SK-MEL-5 (cell line): ENCODE measurements around the gene AMN. TPM values are rescaled to one million over a fixed set of nuclear protein-coding genes. Genes with fewer than 3 reads are reported as not detected.

Experiments used
- DNase-seq: peaks from one replicate; pipeline ENCODE4 v3.0.0-alpha.2; 2016; ENCODE audit warnings: low read depth, low spot score
- in situ Hi-C: cut with HindIII; loops from 2 replicates; pipeline ENCODE4 v1.10.0; 2016; ENCODE audit warnings: low sequenced_read_pairs, high pct_unique_total_duplicates, low pct_unique_long_range_greater_than_20kb
- total RNA-seq: library from RNA; depleted of rRNA; stranded (reverse); fragments of >200 nt; shearing (Covaris generic); gene quantifications from 2 replicates; pipeline ENCODE4 v1.2.3, GENCODE V29; 2014

Gene AMN
- total RNA-seq, 1 experiment from 2014 or later: not detected

DNA sequence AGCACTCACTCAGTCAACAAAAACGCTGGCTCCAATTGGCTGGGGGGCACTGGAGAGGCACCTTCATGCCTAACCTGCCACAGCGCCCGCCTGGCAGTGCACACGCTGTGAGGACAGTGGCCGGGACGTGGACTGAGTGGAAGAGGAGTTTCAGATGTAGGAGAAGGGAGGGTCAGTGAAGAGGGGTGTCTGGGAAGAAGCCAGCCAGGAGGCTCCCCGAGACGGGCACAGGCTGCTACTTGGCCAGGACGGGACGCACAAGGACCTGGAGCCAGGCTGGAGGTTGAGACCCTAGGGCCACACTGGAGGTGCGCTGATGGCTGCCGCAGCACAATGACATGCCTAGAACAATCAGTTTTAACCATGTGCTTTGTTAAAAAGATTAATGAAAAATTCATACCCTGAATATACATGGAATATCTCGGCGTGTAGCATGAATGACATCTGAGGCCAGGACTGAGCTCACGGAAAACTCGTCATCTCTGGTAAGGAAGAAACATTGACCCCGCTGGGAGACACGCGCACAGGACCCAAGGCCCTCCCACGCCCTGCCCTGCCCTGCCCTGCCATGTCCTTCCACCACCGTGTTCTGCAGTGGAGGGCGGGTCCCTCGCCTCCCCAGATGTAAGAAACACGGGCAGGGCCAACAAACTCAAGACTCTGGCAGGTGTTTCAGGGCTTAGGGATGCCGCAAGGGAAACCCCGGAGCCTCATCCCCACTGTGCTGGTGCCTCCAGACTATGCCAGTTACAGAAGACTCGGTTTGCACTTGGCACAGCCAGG is 25.0 kb downstream of the AMN start:
- DNase-seq: no peak
- in situ Hi-C loops: no loop called here

- DNase-seq: no peak
- in situ Hi-C loops: no loop called here
Observed at GRCh38 chr14:102948698-102949061, 26.2 kb downstream of the AMN start.

DNA sequence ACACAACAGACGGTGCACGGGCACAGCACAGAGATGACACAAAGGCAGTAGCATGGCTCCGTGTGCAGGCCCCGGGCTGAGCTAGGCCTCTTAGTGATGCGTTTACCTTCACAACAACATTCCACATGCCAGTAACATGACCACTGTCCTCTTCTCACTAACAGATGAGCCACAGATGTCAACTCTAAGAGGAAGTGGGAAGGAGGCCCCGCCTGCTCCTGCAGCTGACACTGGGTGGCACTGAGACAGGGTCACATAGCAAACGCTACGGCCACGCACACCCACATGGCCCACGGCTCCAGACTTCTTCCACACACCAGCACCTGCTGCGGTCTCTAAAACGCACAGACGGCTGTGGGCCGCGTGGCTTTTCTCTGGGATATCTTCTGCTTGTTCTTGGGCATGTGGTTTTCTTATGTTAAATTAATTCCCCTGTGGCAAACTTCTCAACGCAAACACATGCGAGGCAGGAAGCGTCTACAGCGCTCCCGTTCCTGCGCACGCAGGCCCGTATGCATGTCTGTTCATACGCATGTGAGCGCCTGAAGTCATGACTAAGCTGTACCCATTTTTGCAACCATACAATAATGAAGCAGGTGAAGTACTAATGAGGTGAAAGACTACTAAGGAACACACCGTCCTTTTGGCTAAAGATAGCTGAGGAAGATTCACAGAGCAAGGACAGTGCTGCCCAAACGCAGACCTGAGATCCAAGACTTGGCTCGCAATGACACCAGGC is 26.8 kb downstream of the AMN start:
- in situ Hi-C loops: no loop called here
- DNase-seq: no peak

- no peak for DNase-seq
- in situ Hi-C loops: no loop called here
Observed at GRCh38 chr14:102949801-102950451, 27.5 kb downstream of the AMN start.

GRCh38 chr14:102951034-102951433 is 28.6 kb downstream of the AMN start:
- DNase-seq: peak; percentile 98
- in situ Hi-C loops: no loop called here

DNA sequence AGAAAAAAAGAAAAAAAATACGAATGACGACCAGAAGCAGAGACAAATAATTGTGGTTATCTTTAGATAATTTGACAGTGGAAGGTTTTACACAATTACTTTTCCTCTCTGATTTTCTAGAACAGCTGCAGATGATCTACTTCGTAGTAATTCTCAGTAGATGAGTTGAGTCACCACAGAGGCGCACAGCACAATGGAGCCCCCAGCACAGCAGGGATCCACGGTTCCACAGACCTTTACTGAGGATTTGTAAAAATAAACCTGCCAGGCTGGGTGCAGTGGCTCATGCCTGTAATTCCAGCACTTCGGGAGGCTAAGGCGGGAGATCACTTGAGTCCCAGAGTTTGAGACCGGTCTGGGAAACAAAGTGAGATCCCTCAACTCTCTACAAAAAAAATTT is 29.3 kb downstream of the AMN start:
- in situ Hi-C loops: no loop called here
- DNase-seq: no peak

GRCh38 chr14:102952276-102952675 is 29.8 kb downstream of the AMN start:
- in situ Hi-C loops: no loop called here
- no peak for DNase-seq

- in situ Hi-C loops: no loop called here
- DNase-seq: no peak
Observed at GRCh38 chr14:102953100-102953499, 30.6 kb downstream of the AMN start.

DNA sequence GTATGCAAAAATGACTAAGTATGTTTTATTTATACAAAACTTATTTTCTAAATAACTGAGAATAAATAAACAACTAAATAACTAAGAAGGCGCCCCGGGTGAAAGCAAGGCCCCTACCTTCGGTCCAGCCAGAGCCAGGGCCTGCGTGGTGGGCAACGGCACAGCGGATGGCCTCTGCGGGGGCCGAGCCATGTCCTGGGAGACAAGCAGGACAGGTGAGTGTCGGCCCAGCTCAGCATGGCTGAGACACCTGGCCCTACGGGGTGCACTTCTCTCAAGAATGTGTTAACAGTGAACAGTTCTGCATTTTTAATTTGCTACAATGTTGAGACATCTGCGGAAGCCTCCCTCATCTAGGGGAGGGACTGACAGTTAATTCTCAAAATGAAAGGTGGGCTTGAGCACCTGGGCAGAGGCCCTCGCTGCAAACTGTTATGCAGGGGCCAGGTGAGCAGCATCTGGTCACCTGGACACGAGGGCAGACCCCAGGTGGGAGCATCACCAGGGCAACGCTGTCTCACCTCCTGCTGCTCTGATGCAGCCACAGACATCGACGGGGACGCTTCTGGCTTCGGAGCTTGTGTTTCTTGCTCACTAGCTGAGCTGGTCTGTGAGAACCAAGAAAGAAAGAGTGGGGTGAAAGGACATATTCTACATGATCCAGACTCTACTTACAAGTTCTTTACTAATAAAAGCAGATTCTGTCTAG is 31.8 kb downstream of the AMN start:
- in situ Hi-C loops: no loop called here

GRCh38 chr14:102955636-102956408 is 33.4 kb downstream of the AMN start:
- DNase-seq: no peak
- in situ Hi-C loops: no loop called here

More for the DNA sequence above, 31.8 kb downstream of the AMN start:
- DNase-seq: no peak

DNA sequence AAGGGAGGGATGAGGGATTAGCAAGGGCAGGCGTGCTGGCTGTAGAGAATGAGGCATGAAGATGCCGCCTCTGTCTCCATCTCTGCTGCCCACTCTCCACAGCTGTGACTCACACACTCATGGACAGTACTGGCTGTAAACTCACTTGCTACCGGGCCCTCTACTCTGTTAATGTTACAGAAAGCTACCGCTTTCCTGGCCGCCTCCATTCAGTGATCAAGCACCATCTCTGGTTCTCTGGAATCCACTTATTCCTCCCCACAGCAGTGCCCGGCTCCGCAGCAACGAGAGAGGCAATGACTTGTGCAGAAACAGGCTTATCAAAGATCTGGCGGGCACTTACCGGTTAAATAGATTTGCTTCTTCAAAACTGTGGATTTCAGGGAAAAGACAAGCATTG is 34.8 kb downstream of the AMN start:
- in situ Hi-C loops: no loop called here
- DNase-seq: no peak

DNA sequence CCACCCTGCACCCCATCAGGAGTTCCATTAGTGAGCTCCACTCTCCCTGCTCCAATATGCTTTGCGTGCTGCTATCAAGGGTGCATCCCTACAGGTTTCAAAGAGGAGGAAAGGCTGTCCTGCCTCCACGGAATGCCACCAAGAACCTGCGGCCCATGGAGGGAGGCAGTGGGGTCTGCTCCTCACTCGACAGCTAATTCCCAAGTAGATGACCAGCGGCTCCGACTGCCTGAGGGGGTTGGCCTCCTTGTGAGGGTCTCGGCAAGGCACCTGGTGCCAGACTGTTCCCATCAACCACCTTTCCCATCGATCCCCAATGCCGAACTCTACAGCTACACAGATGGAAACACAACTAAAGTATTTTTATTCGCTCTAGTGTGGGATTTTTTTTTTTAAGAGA is 36.0 kb downstream of the AMN start:
- no peak for DNase-seq
- in situ Hi-C loops: no loop called here

DNA sequence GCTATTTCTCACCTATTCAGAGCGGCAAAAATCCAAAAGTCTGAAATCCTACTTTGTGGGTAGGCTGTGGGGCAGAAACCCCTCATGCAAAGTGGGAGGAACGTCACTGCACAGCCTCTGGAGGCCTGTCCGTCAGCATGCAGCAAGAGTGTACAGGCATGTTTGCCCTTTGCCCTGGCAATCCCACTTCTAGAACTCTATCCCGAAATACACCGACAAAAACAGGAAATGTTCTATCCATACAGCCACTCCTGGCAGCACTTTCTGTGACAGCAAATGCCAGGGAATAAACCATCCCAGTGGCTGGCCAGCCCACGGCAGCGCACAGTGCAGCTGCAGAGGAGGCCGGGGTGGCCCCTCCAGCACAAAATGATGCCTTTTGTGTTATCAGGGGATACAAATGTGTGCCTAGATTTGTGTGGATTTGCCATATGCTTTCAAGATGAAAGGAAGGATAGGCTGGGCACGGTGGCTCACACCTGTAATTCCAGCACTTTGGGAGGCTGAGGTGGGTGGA is 39.7 kb downstream of the AMN start:
- in situ Hi-C loops: no loop called here

GRCh38 chr14:102964152-102964730 is 41.8 kb downstream of the AMN start:
- no peak for DNase-seq

More for the DNA sequence above, 39.7 kb downstream of the AMN start:
- DNase-seq: no peak

DNA sequence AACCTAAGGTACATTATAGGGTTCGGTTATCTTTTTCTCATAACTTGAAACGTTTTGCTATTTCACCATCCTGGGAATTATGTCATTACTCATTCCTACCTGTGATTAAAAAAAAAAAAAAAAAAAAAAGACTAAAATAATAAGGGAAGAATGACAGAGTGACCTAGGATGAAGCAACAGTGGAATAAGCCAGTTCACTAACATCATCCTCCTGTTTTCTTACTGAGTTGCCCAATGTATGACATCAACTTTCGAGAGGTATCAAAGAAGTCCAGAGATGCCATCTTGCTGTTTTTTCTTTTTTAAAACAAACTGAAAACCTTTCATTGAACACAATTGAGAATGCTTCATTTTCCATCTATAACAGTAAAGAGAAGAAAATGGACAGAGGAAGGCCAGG is 42.8 kb downstream of the AMN start:
- DNase-seq: no peak
- in situ Hi-C loops: no loop called here

More at GRCh38 chr14:102964152-102964730, 41.8 kb downstream of the AMN start:
- in situ Hi-C loops: no loop called here

DNA sequence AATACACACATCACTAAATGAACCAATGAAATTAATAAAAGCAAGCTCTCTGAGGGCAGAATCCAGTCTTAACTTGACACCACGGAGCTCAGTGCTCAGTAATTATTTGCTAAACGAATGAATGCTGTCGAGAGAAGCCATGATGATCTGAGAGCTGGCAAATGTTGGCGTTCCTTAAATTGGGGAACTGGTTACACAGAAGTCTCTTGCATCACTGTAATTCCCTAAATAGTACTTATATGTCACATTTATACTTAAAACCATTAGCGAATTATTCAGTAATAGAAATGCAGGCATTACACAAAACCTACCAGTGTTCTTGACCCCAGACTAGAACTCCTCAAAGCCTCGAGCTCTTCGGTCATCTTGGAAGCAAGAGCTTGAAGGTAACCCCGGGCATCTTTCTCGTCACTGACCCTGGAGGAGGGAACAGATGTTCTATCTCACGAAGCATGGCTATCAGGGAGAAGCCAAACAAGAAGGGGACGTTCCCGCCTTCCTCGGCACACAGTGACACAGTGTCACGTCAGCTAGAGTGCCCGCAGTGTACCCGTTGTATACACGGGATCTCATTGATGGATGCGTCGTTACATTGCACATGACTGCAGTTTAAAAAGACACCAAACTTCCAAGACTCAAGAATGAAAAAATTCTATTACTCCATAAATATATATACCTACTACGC is 43.6 kb downstream of the AMN start:
- in situ Hi-C loops: no loop called here
- DNase-seq: no peak
